ENCODE data around the gene ANAPC2.

ANAPC2 gene

GRCh38 chr9:137213160-137214060 is 25.1 kb upstream of the ANAPC2 start:
- DNase-seq: no peak

GRCh38 chr9:137212520-137212919 is 24.2 kb upstream of the ANAPC2 start:
- DNase-seq: no peak

- no peak for DNase-seq
These were observed 23.2 kb upstream of the ANAPC2 start for GRCh38 chr9:137211532-137211931.

GRCh38 chr9:137206602-137207001 is 18.2 kb upstream of the ANAPC2 start:
- DNase-seq: no peak

- peak; percentile 90 to 92 for DNase-seq
These were observed 17.0 kb upstream of the ANAPC2 start, which contains the start of the genes NDOR1 and TMEM203 for GRCh38 chr9:137205126-137206069. NDOR1 (plus strand) TSS chr9:137205700; CDS start chr9:137205778, 78 bp downstream. TMEM203 (minus strand) TSS chr9:137205648; CDS start chr9:137205414, 234 bp downstream.

- no peak for DNase-seq
These were observed 16.4 kb upstream of the ANAPC2 start for GRCh38 chr9:137204731-137205125.

GRCh38 chr9:137202966-137203365 is 14.6 kb upstream of the ANAPC2 start:
- no peak for DNase-seq

- no peak for DNase-seq
These were observed 13.0 kb upstream of the ANAPC2 start for GRCh38 chr9:137201205-137201868.

GRCh38 chr9:137200311-137201204 is 12.2 kb upstream of the ANAPC2 start, which contains the start of gene TPRN:
TPRN (minus strand) TSS chr9:137200741; CDS start chr9:137200711, 30 bp downstream.
- peak; percentile 98 to 99 for DNase-seq

GRCh38 chr9:137199411-137200121 is 11.2 kb upstream of the ANAPC2 start:
- no peak for DNase-seq

- no peak for DNase-seq
These were observed 10.5 kb upstream of the ANAPC2 start for GRCh38 chr9:137198902-137199283.

- DNase-seq: no peak
These were observed 9.9 kb upstream of the ANAPC2 start for GRCh38 chr9:137198051-137198901.

GRCh38 chr9:137195525-137196220 is 7.3 kb upstream of the ANAPC2 start:
- no peak for DNase-seq

- DNase-seq: no peak
These were observed 6.5 kb upstream of the ANAPC2 start for GRCh38 chr9:137194909-137195308.

GRCh38 chr9:137194388-137194787 is 6.0 kb upstream of the ANAPC2 start:
- no peak for DNase-seq

- DNase-seq: no peak
These were observed 5.4 kb upstream of the ANAPC2 start for GRCh38 chr9:137193771-137194170.

GRCh38 chr9:137192859-137193258 is 4.5 kb upstream of the ANAPC2 start:
- DNase-seq: no peak

- DNase-seq: no peak
These were observed 4.1 kb upstream of the ANAPC2 start for GRCh38 chr9:137192448-137192780.

- no peak for DNase-seq
These were observed 3.5 kb upstream of the ANAPC2 start for GRCh38 chr9:137191691-137192447.
